Nephron (organoid): ENCODE measurements around the gene SI.

Source experiments
- H3K27ac Mint-ChIP-seq, 3 experiments: 2 replicates each; pipeline ENCODE4 v1.8.0; 2020; ENCODE audit warnings: mixed read lengths in 3 of 3, mild to moderate bottlenecking in 2 of 3, moderate library complexity in 1 of 3
- H3K27me3 Mint-ChIP-seq: 2 replicates; pipeline ENCODE4 v1.8.0; 2021; ENCODE audit warnings: low read depth, mild to moderate bottlenecking, moderate library complexity, mixed read lengths
- H3K36me3 Mint-ChIP-seq: 2 replicates; pipeline ENCODE4 v1.8.0; 2020; ENCODE audit warnings: low read depth, mixed read lengths
- H3K4me1 Mint-ChIP-seq: 2 replicates; pipeline ENCODE4 v1.8.0; 2020; ENCODE audit warnings: mixed read lengths
- H3K4me3 Mint-ChIP-seq, 3 experiments: 2 replicates each; pipeline ENCODE4 v1.8.0; 2020; ENCODE audit warnings: mild to moderate bottlenecking in 3 of 3, mixed read lengths in 3 of 3, moderate library complexity in 2 of 3
- H3K9me3 Mint-ChIP-seq: 2 replicates; pipeline ENCODE4 v1.8.0; 2020; ENCODE audit warnings: mixed read lengths
- TF ChIP-seq, protein P1 (sequence below), 3 experiments: fragments of 200-600 bp; sonication (generic); IDR thresholded peaks; one replicate each; pipeline ENCODE4 v1.5.0; 2021; ENCODE audit warnings: antibody characterized with exemption in 3 of 3; ENCODE audit not compliant: unreplicated experiment in 3 of 3

The SI gene

GRCh38 chr3:165075695-165076094, 2.6 kb downstream of the SI start:
- no peaks in the 10 kb centered on the region for H3K4me1 Mint-ChIP-seq
- no peak overlapping the region for H3K4me3 Mint-ChIP-seq
- H3K27me3 Mint-ChIP-seq: no peaks in the 10 kb centered on the region
- no peaks in the 10 kb centered on the region for H3K9me3 Mint-ChIP-seq
- H3K27ac Mint-ChIP-seq: no peak overlapping the region
- no peaks in the 10 kb centered on the region for H3K36me3 Mint-ChIP-seq
- TF ChIP-seq, protein P1, sequence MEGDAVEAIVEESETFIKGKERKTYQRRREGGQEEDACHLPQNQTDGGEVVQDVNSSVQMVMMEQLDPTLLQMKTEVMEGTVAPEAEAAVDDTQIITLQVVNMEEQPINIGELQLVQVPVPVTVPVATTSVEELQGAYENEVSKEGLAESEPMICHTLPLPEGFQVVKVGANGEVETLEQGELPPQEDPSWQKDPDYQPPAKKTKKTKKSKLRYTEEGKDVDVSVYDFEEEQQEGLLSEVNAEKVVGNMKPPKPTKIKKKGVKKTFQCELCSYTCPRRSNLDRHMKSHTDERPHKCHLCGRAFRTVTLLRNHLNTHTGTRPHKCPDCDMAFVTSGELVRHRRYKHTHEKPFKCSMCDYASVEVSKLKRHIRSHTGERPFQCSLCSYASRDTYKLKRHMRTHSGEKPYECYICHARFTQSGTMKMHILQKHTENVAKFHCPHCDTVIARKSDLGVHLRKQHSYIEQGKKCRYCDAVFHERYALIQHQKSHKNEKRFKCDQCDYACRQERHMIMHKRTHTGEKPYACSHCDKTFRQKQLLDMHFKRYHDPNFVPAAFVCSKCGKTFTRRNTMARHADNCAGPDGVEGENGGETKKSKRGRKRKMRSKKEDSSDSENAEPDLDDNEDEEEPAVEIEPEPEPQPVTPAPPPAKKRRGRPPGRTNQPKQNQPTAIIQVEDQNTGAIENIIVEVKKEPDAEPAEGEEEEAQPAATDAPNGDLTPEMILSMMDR (IDR thresholded peaks at IDR 0.05; ENCODE audit: unreplicated experiment in 3 of 3): no peak

- Mint-ChIP-seq H3K36me3 (no peaks in the 10 kb centered on the region), H3K9me3 (no peaks in the 10 kb centered on the region), H3K27ac (no peak overlapping the region), H3K4me1 (no peaks in the 10 kb centered on the region), H3K4me3 (no peak overlapping the region), H3K27me3 (no peaks in the 10 kb centered on the region)
- TF ChIP-seq, protein P1 (IDR thresholded peaks at IDR 0.05; ENCODE audit: unreplicated experiment in 3 of 3): no peak
These were observed 7.6 kb downstream of the SI start for GRCh38 chr3:165070682-165071081.

- no peak overlapping the region for H3K27ac Mint-ChIP-seq
- H3K36me3 Mint-ChIP-seq: no peaks in the 10 kb centered on the region
- TF ChIP-seq, protein P1 (IDR thresholded peaks at IDR 0.05; ENCODE audit: unreplicated experiment in 3 of 3): no peak
- H3K27me3 Mint-ChIP-seq: no peaks in the 10 kb centered on the region
- H3K4me3 Mint-ChIP-seq: no peak overlapping the region
- H3K9me3 Mint-ChIP-seq: no peaks in the 10 kb centered on the region
- H3K4me1 Mint-ChIP-seq: no peaks in the 10 kb centered on the region
These were observed 21.8 kb downstream of the SI start for GRCh38 chr3:165056510-165056909.

GRCh38 chr3:165040186-165040585, 38.1 kb downstream of the SI start:
- Mint-ChIP-seq H3K4me3 (no peak overlapping the region), H3K27me3 (no peaks in the 10 kb centered on the region), H3K36me3 (no peaks in the 10 kb centered on the region), H3K4me1 (no peaks in the 10 kb centered on the region), H3K9me3 (no peaks in the 10 kb centered on the region), H3K27ac (no peak overlapping the region)
- TF ChIP-seq, protein P1 (IDR thresholded peaks at IDR 0.05; ENCODE audit: unreplicated experiment in 3 of 3): no peak

DNA sequence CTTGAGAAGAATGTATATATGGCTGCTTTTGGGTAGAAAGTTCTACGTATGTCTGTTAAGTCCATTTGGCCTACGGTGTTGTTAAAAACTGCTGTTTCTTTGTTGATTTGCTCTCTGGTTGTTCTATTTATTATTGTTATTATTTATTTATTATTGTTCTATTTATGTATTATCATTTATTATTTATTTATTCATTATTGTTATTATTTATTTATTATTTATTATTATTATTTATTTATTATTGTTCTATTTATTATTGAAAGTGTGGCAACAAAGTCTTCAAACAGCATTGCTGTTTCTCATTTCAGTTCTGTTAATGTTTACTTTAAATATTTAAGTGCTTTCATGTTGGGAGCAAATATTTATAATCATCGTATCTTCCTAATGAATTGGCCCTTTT, 66.7 kb downstream of the SI start:
- Mint-ChIP-seq H3K36me3 (no peaks in the 10 kb centered on the region), H3K4me1 (no peaks in the 10 kb centered on the region), H3K27me3 (no peaks in the 10 kb centered on the region), H3K9me3 (no peaks in the 10 kb centered on the region), H3K27ac (no peak overlapping the region), H3K4me3 (no peak overlapping the region)
- TF ChIP-seq, protein P1 (IDR thresholded peaks at IDR 0.05; ENCODE audit: unreplicated experiment in 3 of 3): no peak

- no peaks in the 10 kb centered on the region for H3K4me1 Mint-ChIP-seq
These were observed 93.3 kb downstream of the SI start for GRCh38 chr3:164984947-164985346.

More at GRCh38 chr3:164984947-164985346, 93.3 kb downstream of the SI start:
- H3K4me3 Mint-ChIP-seq: no peak overlapping the region
- no peaks in the 10 kb centered on the region for H3K36me3 Mint-ChIP-seq
- H3K27me3 Mint-ChIP-seq: no peaks in the 10 kb centered on the region
- H3K27ac Mint-ChIP-seq: no peak overlapping the region
- TF ChIP-seq, protein P1 (IDR thresholded peaks at IDR 0.05; ENCODE audit: unreplicated experiment in 3 of 3): no peak
- H3K9me3 Mint-ChIP-seq: no peaks in the 10 kb centered on the region
